Activated CD4-positive, alpha-beta T cell treated with anti-CD3 and anti-CD28 coated beads, Interleukin-2, amount 50 U/mL, for 48 hours (primary cell): Measurements from ENCODE around the gene IL5.
A peak's percentile ranks its signal among the peaks of the same experiment; 100 is the strongest.
"Not testable (repeated sequence)": the region's sequence is repeated elsewhere in the genome, so short reads cannot be mapped to it uniquely, and the experiment has no call there.

Source experiments
- DNase-seq, 2 experiments: peaks; one replicate each; pipeline ENCODE4 v3.0.0-alpha.2; 2020

IL5 gene

GRCh38 chr5:132543472-132544201 lies at the start of gene IL5:
TSS of gene IL5 (minus strand) at chr5:132543522. CDS start at chr5:132543478, 44 bp downstream.
- no peak for DNase-seq

DNA sequence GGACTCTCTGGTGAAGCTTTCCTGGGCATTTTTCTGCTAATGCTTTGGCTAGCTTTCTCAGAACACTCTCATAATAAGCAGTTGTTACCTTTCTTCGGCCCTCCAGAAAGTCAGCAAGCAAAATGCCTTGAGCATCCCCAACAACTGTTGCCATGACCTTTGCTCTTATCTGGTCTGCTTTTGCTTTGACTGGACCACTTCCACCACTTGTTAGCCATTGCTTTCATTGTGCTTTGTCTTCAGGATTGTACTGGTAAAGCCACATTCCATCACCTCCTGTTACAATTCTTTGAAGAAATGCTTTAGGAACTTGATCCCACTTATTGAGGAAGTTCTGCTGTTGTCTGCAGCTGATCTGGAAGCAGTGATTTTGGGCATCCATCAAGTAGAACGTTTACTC lies 49.2 kb upstream of the IL5 start:
- DNase-seq = no peak

- no peak for DNase-seq
Measured at GRCh38 chr5:132591145-132591544, 47.8 kb upstream of the IL5 start.

- DNase-seq = no peak
Measured at GRCh38 chr5:132589467-132589866, 46.1 kb upstream of the IL5 start.

DNA sequence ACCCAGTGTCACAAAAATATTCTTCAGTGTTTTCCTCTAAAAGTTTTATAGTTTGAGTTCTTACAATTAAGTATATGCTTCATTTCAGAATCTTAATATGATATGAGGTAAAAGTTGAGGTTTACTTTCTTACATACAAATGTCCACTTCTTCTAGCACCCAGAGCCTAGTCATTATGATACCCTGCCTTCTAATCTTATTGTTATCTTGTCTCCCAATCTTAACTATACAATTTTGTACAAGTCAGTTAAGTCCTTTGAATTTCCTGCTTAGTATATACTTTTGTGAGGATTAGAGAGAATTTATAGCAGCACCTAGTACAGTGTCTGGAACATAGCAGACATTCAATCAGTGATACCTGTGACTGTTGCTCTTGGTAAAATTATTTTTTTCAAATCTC lies 42.7 kb upstream of the IL5 start:
- DNase-seq = no peak

- DNase-seq = not testable (repeated sequence)
Measured at GRCh38 chr5:132584560-132584959, 41.2 kb upstream of the IL5 start.

DNA sequence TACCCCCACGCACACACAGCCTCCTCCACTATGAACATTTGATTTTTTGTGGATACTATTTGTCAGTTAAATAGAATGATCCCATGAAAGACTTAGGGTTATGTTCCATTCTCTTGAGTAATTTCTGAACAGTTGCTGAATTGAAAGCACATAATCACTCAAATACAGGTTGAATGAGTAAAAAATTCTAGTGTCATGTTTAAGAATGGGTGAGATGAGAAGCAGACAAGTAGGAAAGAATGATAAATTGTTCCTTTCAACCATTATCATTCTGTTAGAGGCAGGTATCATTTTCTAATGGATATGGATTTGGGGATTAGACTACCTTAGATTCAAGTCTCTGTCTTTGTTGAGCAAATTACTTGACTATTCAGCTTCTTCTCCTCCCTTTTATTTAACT lies 32.8 kb upstream of the IL5 start:
- no peak for DNase-seq

- DNase-seq = no peak
Measured at GRCh38 chr5:132566657-132567056, 23.3 kb upstream of the IL5 start.

GRCh38 chr5:132564555-132564954 lies 21.2 kb upstream of the IL5 start:
- DNase-seq = not testable (repeated sequence)

DNA sequence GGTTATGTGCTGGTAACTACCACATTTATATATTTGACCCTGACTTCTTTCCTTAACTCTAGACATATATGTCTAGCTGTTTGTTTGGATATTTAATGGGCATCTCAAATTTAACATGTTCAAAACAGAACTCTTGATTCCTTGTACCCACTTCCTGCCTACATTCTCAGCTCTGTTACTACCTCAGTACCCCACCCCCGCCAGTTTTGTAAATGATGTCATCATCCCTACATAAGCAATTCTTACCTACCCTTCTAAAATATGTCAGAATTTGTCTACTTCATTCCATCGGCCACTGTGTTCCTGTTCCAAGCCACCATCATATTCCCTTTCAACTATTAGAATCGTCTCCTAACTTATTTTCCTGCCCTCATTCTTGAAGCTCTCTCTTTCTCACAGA lies 18.3 kb upstream of the IL5 start:
- DNase-seq = no peak

DNA sequence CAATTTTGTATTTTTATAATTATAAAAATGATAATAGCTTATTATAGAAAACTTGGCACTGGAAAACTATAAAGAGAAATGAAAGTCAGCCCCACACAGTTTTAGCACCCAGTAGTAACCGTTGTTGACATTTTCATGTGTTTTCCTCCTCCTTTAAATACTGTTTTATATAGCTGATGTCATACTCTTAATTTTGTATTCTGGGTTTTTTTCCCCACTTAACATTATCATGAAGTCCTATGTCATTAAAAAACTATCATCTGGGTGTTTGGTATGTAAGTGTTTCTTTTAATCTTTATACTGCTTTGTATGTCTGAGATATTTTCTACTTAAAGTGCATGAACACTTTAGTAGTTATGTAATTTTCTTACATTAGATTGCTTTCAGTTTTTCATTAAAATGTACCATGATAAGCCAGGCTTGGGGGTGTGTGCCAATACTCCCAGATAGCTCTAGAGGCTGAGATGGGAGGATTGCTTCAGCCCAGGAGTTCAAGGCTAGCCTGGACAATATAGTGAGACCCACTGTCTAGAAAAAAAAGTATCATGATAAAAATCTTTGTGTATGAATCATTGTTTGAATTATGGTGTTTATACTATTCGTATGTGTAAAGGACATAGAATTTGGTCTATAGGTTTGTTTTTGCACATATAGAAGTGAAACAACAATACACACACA lies 16.2 kb upstream of the IL5 start:
- DNase-seq = no peak

DNA sequence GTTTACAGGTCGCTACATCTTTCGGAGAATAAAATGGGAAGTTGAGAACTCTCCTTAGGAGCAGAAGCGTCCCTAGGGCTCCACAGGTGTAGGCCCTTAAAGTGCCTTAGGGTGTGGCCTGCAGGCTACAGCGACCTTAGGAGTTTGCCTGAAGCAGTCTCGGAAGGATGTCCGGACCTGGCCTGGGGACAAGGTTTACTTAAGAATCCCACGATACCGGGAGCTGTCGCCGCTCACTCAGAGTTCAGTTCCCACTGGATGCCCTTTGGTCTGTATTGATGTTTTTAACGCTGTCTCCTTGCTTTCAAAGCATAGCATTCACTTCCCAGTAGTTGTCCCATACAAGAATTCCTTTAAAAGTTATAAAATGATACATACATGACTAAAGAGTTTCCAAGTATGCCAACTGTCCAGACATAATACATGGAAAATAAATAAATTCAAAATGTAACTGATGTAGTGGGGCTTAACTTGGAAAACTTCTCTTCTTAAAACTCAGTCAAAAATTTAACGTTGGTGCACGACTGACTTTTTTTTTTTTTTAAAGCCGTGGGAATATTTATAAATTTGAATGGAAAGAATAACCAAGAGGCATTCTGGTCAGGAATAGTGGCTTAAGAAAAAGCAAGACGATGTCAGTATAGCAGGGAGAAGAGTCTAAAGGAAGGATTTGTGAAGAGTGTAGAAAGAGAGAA lies 14.3 kb upstream of the IL5 start:
- peak; percentile 50 to 52 for DNase-seq

DNA sequence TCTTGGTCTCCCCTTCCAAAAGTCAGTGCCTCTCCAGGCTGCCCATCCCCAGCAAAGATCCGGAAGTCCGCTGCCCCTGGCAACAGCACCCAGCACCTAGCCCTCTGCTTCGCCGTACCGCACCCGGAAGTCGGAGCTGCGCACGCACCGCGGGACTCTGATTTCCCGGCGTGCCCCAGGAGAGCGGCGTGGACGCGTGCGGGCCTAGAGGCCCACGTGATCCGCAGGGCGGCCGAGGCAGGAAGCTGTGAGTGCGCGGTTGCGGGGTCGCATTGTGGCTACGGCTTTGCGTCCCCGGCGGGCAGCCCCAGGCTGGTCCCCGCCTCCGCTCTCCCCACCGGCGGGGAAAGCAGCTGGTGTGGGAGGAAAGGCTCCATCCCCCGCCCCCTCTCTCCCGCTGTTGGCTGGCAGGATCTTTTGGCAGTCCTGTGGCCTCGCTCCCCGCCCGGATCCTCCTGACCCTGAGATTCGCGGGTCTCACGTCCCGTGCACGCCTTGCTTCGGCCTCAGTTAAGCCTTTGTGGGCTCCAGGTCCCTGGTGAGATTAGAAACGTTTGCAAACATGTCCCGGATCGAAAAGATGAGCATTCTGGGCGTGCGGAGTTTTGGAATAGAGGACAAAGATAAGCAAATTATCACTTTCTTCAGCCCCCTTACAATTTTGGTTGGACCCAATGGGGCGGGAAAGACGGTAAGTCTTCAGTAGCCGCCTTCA lies 13.6 kb upstream of the IL5 start, which contains the start of gene RAD50:
Gene RAD50 (plus strand): TSS at position 215 of the 715 bp plus-strand sequence. CDS start 348 bp downstream, at position 563.
- DNase-seq = peak; percentile 93 to 95

DNA sequence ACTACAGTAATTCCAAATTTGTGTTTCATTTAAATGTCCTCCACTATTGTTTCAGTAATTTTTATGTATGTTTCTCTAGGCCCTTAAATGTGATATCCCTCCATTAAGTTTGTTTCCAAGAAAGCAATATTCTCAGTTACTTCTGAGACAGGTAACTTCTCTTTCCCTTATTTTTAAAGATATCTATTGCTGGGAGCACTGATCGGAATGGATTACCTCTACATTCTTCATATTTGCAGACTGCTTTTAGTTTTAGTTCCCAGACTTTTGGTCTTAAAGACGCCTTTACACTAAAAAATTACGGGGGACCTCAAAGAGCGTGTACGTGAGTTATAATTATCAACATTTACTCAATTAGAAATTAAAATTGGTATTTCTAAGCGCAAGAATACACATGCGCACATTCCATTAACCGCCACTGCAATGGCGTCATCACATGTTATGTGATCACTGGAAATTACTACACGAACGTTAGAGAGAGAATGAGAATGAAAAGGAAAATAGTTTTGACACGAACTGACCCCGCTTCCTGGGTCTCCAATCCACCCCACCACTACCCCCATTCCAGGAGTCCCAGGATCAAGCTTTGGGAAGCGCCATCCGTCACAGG lies 12.9 kb upstream of the IL5 start:
- no peak for DNase-seq

GRCh38 chr5:132549576-132549975 lies 6.3 kb upstream of the IL5 start:
- DNase-seq = no peak

DNA sequence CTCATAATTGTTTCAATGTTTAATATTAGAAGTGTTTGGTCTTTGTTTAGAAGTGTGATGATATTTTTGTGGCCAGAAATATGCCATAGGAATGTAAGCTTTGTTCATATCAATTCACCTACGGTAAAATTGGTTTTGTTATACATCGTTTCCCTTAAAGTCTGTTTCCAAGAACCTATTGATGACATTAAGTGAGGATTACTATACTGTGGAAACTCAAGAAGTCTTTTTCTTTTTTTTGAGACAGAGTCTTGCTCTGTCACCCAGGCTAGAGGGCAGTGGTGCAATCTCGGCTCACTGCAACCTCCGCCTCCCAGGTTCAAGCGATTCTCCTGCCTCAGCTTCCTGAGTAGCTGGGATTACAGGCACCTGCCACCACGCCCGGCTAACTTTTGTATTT lies 5.5 kb upstream of the IL5 start:
- not testable (repeated sequence) for DNase-seq

DNA sequence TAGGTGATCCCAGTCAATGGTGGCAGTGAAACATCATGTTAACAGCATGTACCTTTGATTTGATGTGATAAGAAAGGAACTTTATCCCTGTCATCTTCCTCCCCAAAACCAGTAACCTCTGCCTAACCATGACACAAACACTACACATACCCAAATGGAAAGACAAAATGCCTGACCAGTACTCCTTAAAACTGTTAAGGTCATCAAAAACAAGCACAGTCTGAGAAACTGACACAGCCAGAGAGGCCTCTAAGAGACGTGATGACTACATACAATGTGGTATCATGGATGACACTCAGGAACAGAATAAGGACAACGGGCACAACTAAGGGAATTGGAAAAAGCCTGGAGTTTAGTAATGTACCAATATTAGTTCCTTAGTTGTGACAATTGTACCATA lies 3.9 kb upstream of the IL5 start:
- DNase-seq = no peak

- DNase-seq = peak; percentile 65 to 77
Measured at GRCh38 chr5:132546108-132546507, 2.8 kb upstream of the IL5 start.

DNA sequence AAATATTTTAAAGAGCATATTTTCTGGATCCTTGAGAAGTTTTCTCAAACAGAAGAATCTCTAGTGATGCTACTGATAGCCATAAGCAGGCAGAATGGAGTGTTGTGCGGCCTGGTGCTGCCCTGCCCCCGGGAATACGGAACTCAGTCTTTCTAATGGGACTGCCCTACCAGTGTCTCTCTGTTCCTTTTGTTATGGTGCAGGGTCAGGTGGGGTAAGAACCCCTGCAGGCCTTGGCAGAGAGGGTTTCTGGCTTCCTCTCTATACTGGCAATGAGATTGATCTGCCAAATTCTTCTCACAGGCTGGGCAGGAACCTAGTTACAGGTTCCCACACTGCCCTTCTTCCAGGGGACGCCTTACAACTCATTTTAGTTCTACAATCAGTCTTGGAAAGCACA lies 2.6 kb downstream of the IL5 start:
- no peak for DNase-seq

DNA sequence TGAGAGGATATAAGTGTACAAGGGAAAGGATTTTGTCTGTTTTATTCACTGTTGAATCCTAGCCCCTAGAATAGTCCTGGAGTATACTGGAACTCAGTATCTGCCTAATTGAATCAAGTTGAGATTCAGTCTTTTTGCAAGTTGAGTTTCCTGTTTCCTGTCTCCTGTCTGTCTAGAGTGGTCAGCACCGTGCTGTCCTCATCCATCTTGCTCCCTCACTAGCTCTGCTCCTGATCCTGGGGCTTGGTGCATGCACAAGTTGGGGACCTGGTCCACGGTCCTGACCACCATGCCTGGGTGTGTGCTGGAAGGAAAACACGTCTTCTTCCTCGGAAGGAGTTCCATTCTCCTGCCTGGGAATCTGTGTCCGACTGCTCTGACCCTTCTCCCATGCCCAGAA lies 3.2 kb downstream of the IL5 start:
- no peak for DNase-seq

- no peak for DNase-seq
Measured at GRCh38 chr5:132539716-132540115, 3.6 kb downstream of the IL5 start.

DNA sequence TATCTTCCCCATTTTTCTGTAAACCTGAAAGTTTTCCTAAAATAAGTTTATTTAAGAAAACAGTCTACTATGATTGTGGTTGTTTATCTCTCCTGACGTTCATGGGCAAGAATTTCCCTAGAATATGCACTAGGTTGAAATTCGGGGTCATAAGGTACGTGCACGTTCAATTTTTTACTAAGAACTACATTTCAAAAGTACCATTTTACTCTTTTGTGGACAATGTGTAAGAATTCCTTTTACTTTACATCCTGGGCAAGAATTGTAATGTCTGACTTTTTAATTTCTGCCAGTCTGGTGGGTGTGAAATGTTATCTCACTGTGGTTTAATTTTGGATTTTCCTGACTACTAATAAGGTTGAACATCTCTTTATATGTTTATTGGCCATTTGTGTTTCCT lies 12.4 kb downstream of the IL5 start:
- DNase-seq = no peak
